ENCODE results near the gene EHBP1L1.

The EHBP1L1 gene

DNA sequence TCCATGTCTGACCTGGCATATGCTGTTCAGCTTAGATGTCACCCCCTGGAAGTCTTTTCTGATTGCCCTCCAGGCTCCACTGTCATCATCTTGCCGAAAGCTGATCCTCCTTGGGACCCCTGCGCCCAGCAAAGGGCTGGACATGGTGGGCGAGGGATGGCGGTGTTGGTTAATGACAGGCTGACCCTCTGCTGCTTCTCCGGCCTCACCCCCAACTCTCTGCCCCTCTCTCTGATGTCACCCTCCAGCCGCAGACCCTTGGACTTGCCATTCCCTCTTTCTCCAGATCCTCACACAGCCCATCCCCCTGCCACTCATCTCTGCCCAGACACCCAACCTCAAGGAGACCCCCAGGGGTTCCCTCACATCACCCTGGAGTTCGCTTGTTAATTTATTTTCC lies 2.3 kb downstream of the EHBP1L1 start:
- FAIRE-seq (no peak), DNase-seq (ENCODE audit: insufficient read length, low spot score) (no peak)
- TF ChIP-seq SPI1 (IDR thresholded peaks at IDR 0.05; ENCODE audit: low read depth, low read length) (no peak), POU2F2 (IDR thresholded peaks at IDR 0.05; ENCODE audit: low read depth, low read length) (no peak), POLR2AphosphoS5 (IDR thresholded peaks at IDR 0.05; ENCODE audit: low read depth, low read length) (no peak), TAF1 (IDR thresholded peaks at IDR 0.05; ENCODE audit: low read depth, low read length) (no peak), PAX5 (IDR thresholded peaks at IDR 0.05; ENCODE audit: insufficient read depth, low read length, severe bottlenecking) (no peak), POLR2A (IDR thresholded peaks at IDR 0.05; ENCODE audit: low read depth, low read length) (no peak)

- TF ChIP-seq POU2F2 (IDR thresholded peaks at IDR 0.05; ENCODE audit: low read depth, low read length) (no peak), SPI1 (IDR thresholded peaks at IDR 0.05; ENCODE audit: low read depth, low read length) (no peak), POLR2AphosphoS5 (IDR thresholded peaks at IDR 0.05; ENCODE audit: low read depth, low read length) (no peak), POLR2A (IDR thresholded peaks at IDR 0.05; ENCODE audit: low read depth, low read length) (no peak), PAX5 (IDR thresholded peaks at IDR 0.05; ENCODE audit: insufficient read depth, low read length, severe bottlenecking) (no peak), TAF1 (IDR thresholded peaks at IDR 0.05; ENCODE audit: low read depth, low read length) (no peak)
- FAIRE-seq = no peak
- no peak for DNase-seq (ENCODE audit: insufficient read length, low spot score)
Observed at GRCh38 chr11:65578667-65579066, 2.8 kb downstream of the EHBP1L1 start.

- no peak for TF ChIP-seq SPI1 (IDR thresholded peaks at IDR 0.05; ENCODE audit: low read depth, low read length)
- TF ChIP-seq PAX5 (IDR thresholded peaks at IDR 0.05; ENCODE audit: insufficient read depth, low read length, severe bottlenecking) = no peak
- no peak for TF ChIP-seq POU2F2 (IDR thresholded peaks at IDR 0.05; ENCODE audit: low read depth, low read length)
- TF ChIP-seq POLR2A (IDR thresholded peaks at IDR 0.05; ENCODE audit: low read depth, low read length) = no peak
- TF ChIP-seq POLR2AphosphoS5 (IDR thresholded peaks at IDR 0.05; ENCODE audit: low read depth, low read length) = no peak
- TF ChIP-seq TAF1 (IDR thresholded peaks at IDR 0.05; ENCODE audit: low read depth, low read length) = no peak
- FAIRE-seq = no peak
- DNase-seq (ENCODE audit: insufficient read length, low spot score) = no peak
Observed at GRCh38 chr11:65579291-65579690, 3.4 kb downstream of the EHBP1L1 start.

- FAIRE-seq = no peak
- no peak for DNase-seq (ENCODE audit: insufficient read length, low spot score)
- no peak for TF ChIP-seq POU2F2 (IDR thresholded peaks at IDR 0.05; ENCODE audit: low read depth, low read length)
- TF ChIP-seq TAF1 (IDR thresholded peaks at IDR 0.05; ENCODE audit: low read depth, low read length) = no peak
- no peak for TF ChIP-seq POLR2AphosphoS5 (IDR thresholded peaks at IDR 0.05; ENCODE audit: low read depth, low read length)
- TF ChIP-seq POLR2A (IDR thresholded peaks at IDR 0.05; ENCODE audit: low read depth, low read length) = no peak
- TF ChIP-seq SPI1 (IDR thresholded peaks at IDR 0.05; ENCODE audit: low read depth, low read length) = no peak
- no peak for TF ChIP-seq PAX5 (IDR thresholded peaks at IDR 0.05; ENCODE audit: insufficient read depth, low read length, severe bottlenecking)
Observed at GRCh38 chr11:65580031-65580692, 4.3 kb downstream of the EHBP1L1 start.

DNA sequence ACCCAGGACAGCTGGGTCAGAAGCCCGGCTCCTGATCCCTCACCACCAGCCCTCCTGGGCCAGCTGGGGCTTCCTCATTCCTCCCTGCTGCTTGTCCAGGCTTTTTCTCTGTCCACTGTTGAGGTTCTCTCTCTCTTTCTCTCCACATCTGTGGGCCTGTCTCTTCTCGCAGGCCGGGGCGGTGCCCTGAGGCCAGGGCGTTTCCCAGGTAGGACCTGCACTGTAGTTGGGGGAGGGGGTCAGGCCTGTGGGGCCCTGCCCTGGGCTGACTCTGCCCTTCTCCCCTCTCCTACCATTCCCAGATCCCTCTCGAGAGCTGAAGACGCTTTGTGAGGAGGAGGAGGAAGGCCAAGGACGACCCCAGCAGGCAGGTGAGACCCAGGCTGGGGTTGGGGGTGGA lies 4.9 kb downstream of the EHBP1L1 start:
- no peak for FAIRE-seq
- no peak for DNase-seq (ENCODE audit: insufficient read length, low spot score)

GRCh38 chr11:65581928-65582327 lies 6.1 kb downstream of the EHBP1L1 start:
- DNase-seq (ENCODE audit: insufficient read length, low spot score) = no peak
- FAIRE-seq = no peak
- TF ChIP-seq POLR2AphosphoS5 (IDR thresholded peaks at IDR 0.05; ENCODE audit: low read depth, low read length) (no peak), SPI1 (IDR thresholded peaks at IDR 0.05; ENCODE audit: low read depth, low read length) (no peak), POU2F2 (IDR thresholded peaks at IDR 0.05; ENCODE audit: low read depth, low read length) (no peak), POLR2A (IDR thresholded peaks at IDR 0.05; ENCODE audit: low read depth, low read length) (no peak), PAX5 (IDR thresholded peaks at IDR 0.05; ENCODE audit: insufficient read depth, low read length, severe bottlenecking) (no peak), TAF1 (IDR thresholded peaks at IDR 0.05; ENCODE audit: low read depth, low read length) (no peak)

More for the DNA sequence above, 4.9 kb downstream of the EHBP1L1 start:
- TF ChIP-seq PAX5 (IDR thresholded peaks at IDR 0.05; ENCODE audit: insufficient read depth, low read length, severe bottlenecking) = no peak
- TF ChIP-seq POU2F2 (IDR thresholded peaks at IDR 0.05; ENCODE audit: low read depth, low read length) = no peak
- no peak for TF ChIP-seq POLR2AphosphoS5 (IDR thresholded peaks at IDR 0.05; ENCODE audit: low read depth, low read length)
- no peak for TF ChIP-seq SPI1 (IDR thresholded peaks at IDR 0.05; ENCODE audit: low read depth, low read length)
- no peak for TF ChIP-seq TAF1 (IDR thresholded peaks at IDR 0.05; ENCODE audit: low read depth, low read length)
- no peak for TF ChIP-seq POLR2A (IDR thresholded peaks at IDR 0.05; ENCODE audit: low read depth, low read length)

- TF ChIP-seq PAX5 (IDR thresholded peaks at IDR 0.05; ENCODE audit: insufficient read depth, low read length, severe bottlenecking) = no peak
- TF ChIP-seq POLR2AphosphoS5 (IDR thresholded peaks at IDR 0.05; ENCODE audit: low read depth, low read length) = no peak
- TF ChIP-seq TAF1 (IDR thresholded peaks at IDR 0.05; ENCODE audit: low read depth, low read length) = no peak
- no peak for TF ChIP-seq POLR2A (IDR thresholded peaks at IDR 0.05; ENCODE audit: low read depth, low read length)
- no peak for TF ChIP-seq POU2F2 (IDR thresholded peaks at IDR 0.05; ENCODE audit: low read depth, low read length)
- no peak for TF ChIP-seq SPI1 (IDR thresholded peaks at IDR 0.05; ENCODE audit: low read depth, low read length)
- no peak for FAIRE-seq
- DNase-seq (ENCODE audit: insufficient read length, low spot score) = no peak
Observed at GRCh38 chr11:65583589-65583988, 7.7 kb downstream of the EHBP1L1 start.

DNA sequence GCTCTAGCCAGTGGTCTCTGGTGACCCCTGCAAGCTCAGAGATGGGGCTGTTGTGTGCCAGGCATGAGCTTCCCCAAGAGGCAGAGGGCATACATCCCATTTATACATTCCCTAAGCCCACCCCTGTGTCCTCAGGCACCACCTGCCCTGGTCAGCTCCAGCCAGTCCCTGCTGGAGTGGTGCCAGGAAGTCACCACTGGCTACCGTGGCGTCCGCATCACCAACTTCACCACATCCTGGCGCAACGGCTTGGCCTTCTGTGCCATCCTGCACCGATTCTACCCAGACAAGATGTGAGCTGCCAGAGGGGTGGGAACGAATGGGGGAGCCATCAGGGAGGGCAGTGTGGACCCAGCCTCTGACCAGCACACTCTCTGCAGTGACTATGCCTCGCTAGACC lies 8.3 kb downstream of the EHBP1L1 start:
- TF ChIP-seq TAF1 (IDR thresholded peaks at IDR 0.05; ENCODE audit: low read depth, low read length) (no peak), PAX5 (IDR thresholded peaks at IDR 0.05; ENCODE audit: insufficient read depth, low read length, severe bottlenecking) (no peak), SPI1 (IDR thresholded peaks at IDR 0.05; ENCODE audit: low read depth, low read length) (no peak), POU2F2 (IDR thresholded peaks at IDR 0.05; ENCODE audit: low read depth, low read length) (no peak), POLR2A (IDR thresholded peaks at IDR 0.05; ENCODE audit: low read depth, low read length) (no peak), POLR2AphosphoS5 (IDR thresholded peaks at IDR 0.05; ENCODE audit: low read depth, low read length) (no peak)
- no peak for FAIRE-seq
- DNase-seq (ENCODE audit: insufficient read length, low spot score) = no peak

DNA sequence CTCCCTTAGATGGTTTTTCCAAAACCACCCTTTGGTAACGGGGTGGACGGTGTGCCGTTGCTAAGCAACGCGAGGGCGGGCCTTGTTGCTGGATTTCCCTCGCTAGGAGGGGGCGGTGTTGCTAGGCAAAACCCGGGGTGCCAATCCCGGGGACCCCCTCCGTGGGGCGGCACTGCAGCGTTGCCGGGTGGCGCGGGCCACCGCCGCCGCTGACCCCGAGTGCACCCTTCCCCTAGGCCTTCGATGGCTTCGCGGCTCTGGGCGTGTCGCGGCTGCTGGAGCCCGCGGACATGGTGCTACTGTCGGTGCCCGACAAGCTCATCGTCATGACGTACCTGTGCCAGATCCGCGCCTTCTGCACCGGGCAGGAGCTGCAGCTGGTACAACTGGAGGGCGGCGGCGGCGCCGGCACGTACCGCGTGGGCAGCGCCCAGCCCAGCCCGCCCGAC lies 8.9 kb downstream of the EHBP1L1 start:
- DNase-seq (ENCODE audit: insufficient read length, low spot score) (no peak), FAIRE-seq (no peak)
- TF ChIP-seq POU2F2 (IDR thresholded peaks at IDR 0.05; ENCODE audit: low read depth, low read length) = no peak
- no peak for TF ChIP-seq SPI1 (IDR thresholded peaks at IDR 0.05; ENCODE audit: low read depth, low read length)
- no peak for TF ChIP-seq TAF1 (IDR thresholded peaks at IDR 0.05; ENCODE audit: low read depth, low read length)
- TF ChIP-seq POLR2AphosphoS5 (IDR thresholded peaks at IDR 0.05; ENCODE audit: low read depth, low read length) = no peak
- no peak for TF ChIP-seq POLR2A (IDR thresholded peaks at IDR 0.05; ENCODE audit: low read depth, low read length)
- TF ChIP-seq PAX5 (IDR thresholded peaks at IDR 0.05; ENCODE audit: insufficient read depth, low read length, severe bottlenecking) = no peak

All from GM12891 (cell line).